Measurements from ENCODE around the gene SPATA6. TPM values are rescaled to one million over a fixed set of nuclear protein-coding genes. Genes with fewer than 3 reads are reported as not detected.

The SPATA6 gene
- total RNA-seq, 1 experiment from 2014 or later: 18.2 TPM

DNA sequence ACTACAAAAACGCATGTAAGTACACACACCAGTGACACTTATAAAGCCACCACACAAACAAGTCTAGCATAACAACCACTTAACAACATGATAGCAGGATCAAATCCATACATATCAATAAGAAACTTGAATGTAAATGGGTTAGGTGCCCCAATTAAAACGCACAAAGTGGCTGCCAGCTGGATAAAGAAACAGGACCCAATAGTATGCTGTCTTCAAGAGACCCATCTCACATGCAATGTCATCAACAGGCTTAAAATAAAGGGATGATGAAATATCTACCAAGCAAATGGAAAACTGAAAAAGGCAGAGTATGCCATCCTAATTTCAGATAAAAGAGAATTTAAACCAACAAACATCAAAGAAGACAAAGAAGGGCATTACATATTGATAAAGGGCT lies 139.9 kb downstream of the SPATA6 start:
- Histone ChIP-seq H3K4me3 (ENCODE audit: low read depth in 2 of 2, low read length in 2 of 2) (no peak overlapping the region), H3K4me1 (ENCODE audit: control insufficient read depth, insufficient read depth, low read length) (no peaks in the 10 kb centered on the region), H3K27me3 (ENCODE audit: control insufficient read depth, insufficient read depth, low read length) (no peaks in the 10 kb centered on the region), H3K36me3 (ENCODE audit: control insufficient read depth, insufficient read depth, low read length) (no peaks in the 10 kb centered on the region), H3K27ac (ENCODE audit: low read length) (no peak overlapping the region), H3K9me3 (ENCODE audit: control insufficient read depth, insufficient read depth, low read depth, low read length) (no peaks in the 10 kb centered on the region)
- ChIA-PET POLR2A (no interaction called here), CTCF (no interaction called here)
- ATAC-seq (no peak), DNase-seq (ENCODE audit: low read depth, low spot score) (no peak)
- in situ Hi-C loops (cut with HindIII; ENCODE audit: low pct_unique_long_range_greater_than_20kb, low sequenced_read_pairs): no loop called here
- BruUV-seq (replicated peaks): no TSS peak
- intact Hi-C loops (cut with micrococcal nuclease; ENCODE audit: unreplicated experiment): no loop called here
- TF ChIP-seq, protein P1, sequence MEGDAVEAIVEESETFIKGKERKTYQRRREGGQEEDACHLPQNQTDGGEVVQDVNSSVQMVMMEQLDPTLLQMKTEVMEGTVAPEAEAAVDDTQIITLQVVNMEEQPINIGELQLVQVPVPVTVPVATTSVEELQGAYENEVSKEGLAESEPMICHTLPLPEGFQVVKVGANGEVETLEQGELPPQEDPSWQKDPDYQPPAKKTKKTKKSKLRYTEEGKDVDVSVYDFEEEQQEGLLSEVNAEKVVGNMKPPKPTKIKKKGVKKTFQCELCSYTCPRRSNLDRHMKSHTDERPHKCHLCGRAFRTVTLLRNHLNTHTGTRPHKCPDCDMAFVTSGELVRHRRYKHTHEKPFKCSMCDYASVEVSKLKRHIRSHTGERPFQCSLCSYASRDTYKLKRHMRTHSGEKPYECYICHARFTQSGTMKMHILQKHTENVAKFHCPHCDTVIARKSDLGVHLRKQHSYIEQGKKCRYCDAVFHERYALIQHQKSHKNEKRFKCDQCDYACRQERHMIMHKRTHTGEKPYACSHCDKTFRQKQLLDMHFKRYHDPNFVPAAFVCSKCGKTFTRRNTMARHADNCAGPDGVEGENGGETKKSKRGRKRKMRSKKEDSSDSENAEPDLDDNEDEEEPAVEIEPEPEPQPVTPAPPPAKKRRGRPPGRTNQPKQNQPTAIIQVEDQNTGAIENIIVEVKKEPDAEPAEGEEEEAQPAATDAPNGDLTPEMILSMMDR (IDR thresholded peaks at IDR 0.05): no peak
- TF ChIP-seq SIN3A (IDR thresholded peaks at IDR 0.05; ENCODE audit: borderline replicate concordance, insufficient read depth, low read depth, low read length): no peak
- no peak for TF ChIP-seq POLR2AphosphoS5 (IDR thresholded peaks at IDR 0.05; ENCODE audit: low read depth, low read length)
- TF ChIP-seq, protein P2, sequence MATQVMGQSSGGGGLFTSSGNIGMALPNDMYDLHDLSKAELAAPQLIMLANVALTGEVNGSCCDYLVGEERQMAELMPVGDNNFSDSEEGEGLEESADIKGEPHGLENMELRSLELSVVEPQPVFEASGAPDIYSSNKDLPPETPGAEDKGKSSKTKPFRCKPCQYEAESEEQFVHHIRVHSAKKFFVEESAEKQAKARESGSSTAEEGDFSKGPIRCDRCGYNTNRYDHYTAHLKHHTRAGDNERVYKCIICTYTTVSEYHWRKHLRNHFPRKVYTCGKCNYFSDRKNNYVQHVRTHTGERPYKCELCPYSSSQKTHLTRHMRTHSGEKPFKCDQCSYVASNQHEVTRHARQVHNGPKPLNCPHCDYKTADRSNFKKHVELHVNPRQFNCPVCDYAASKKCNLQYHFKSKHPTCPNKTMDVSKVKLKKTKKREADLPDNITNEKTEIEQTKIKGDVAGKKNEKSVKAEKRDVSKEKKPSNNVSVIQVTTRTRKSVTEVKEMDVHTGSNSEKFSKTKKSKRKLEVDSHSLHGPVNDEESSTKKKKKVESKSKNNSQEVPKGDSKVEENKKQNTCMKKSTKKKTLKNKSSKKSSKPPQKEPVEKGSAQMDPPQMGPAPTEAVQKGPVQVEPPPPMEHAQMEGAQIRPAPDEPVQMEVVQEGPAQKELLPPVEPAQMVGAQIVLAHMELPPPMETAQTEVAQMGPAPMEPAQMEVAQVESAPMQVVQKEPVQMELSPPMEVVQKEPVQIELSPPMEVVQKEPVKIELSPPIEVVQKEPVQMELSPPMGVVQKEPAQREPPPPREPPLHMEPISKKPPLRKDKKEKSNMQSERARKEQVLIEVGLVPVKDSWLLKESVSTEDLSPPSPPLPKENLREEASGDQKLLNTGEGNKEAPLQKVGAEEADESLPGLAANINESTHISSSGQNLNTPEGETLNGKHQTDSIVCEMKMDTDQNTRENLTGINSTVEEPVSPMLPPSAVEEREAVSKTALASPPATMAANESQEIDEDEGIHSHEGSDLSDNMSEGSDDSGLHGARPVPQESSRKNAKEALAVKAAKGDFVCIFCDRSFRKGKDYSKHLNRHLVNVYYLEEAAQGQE (IDR thresholded peaks at IDR 0.05; ENCODE audit: insufficient read depth in 1 of 2, low read depth in 2 of 2, low read length in 1 of 2): no peak
- no peak for TF ChIP-seq TCF7L2 (IDR thresholded peaks at IDR 0.05; ENCODE audit: low read depth, low read length)

DNA sequence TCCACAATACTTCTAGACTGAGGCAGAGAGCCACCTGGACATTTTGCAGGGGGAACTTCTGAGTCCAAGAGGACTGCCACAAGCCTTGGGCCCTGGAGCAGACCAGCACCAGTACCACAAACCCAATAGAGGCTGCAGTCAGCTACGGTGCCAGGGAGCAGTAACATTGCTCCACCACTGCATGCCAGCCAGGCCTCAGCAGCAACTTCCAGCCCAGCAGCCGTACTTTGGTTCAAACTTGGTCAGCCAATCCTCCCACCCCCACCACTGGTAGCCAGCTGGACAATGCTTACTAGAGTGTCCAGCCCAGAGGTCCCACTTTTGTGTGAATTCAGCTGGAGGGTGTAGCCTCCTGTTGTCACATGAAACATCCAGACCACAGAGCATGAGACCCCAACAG lies 142.1 kb downstream of the SPATA6 start:
- CTCF ChIA-PET: no interaction called here

More for the DNA sequence above, 142.1 kb downstream of the SPATA6 start:
- H3K9me3 ChIP-seq (ENCODE audit: control insufficient read depth, insufficient read depth, low read depth, low read length): no peaks in the 10 kb centered on the region
- no peaks in the 10 kb centered on the region for H3K4me1 ChIP-seq (ENCODE audit: control insufficient read depth, insufficient read depth, low read length)
- POLR2A ChIA-PET: no interaction called here
- no peak for ATAC-seq
- intact Hi-C loops (cut with micrococcal nuclease; ENCODE audit: unreplicated experiment): no loop called here
- BruUV-seq (replicated peaks): no TSS peak
- no peak for DNase-seq (ENCODE audit: low read depth, low spot score)
- in situ Hi-C loops (cut with HindIII; ENCODE audit: low pct_unique_long_range_greater_than_20kb, low sequenced_read_pairs): no loop called here
- H3K4me3 ChIP-seq (ENCODE audit: low read depth in 2 of 2, low read length in 2 of 2): no peak overlapping the region
- H3K36me3 ChIP-seq (ENCODE audit: control insufficient read depth, insufficient read depth, low read length): no peaks in the 10 kb centered on the region
- no peaks in the 10 kb centered on the region for H3K27me3 ChIP-seq (ENCODE audit: control insufficient read depth, insufficient read depth, low read length)
- H3K27ac ChIP-seq (ENCODE audit: low read length): no peak overlapping the region
- TF ChIP-seq TCF7L2 (IDR thresholded peaks at IDR 0.05; ENCODE audit: low read depth, low read length): no peak
- no peak for TF ChIP-seq POLR2AphosphoS5 (IDR thresholded peaks at IDR 0.05; ENCODE audit: low read depth, low read length)
- no peak for TF ChIP-seq SIN3A (IDR thresholded peaks at IDR 0.05; ENCODE audit: borderline replicate concordance, insufficient read depth, low read depth, low read length)
- TF ChIP-seq, protein P1 (IDR thresholded peaks at IDR 0.05): no peak
- TF ChIP-seq, protein P2 (IDR thresholded peaks at IDR 0.05; ENCODE audit: insufficient read depth in 1 of 2, low read depth in 2 of 2, low read length in 1 of 2): no peak

Data from Panc1 (cell line).